IMR-90 (cell line): ENCODE measurements around the gene ZNF598. TPM values are rescaled to one million over a fixed set of nuclear protein-coding genes. Genes with fewer than 3 reads are reported as not detected.

Experiments
- ATAC-seq: fragments of 200-7000 bp; cut with Tn5 transposase; 2 replicates; pipeline ENCODE4 v1.9.1; 2020; ENCODE audit warnings: low read depth, mild to moderate bottlenecking, moderate library complexity
- BruUV-seq: library from RNA; stranded (reverse); fragments of 400-500 nt; replicated peaks from 2 replicates; lab custom pipeline; 2021; lab: Mats Ljungman, UMichigan
- CTCF ChIA-PET: fragments of 300-600 bp; formaldehyde crosslinking; extraction: SDS; loops from one replicate; lab custom pipeline; 2021; ENCODE audit warnings: antibody characterized with exemption; lab: Yijun Ruan, JAX
- POLR2A ChIA-PET: fragments of 300-600 bp; sonication (Branson Sonifier 250); formaldehyde crosslinking; loops from one replicate; lab custom pipeline; 2022; ENCODE audit warnings: antibody characterized with exemption; ENCODE audit not compliant: unreplicated experiment; lab: Charles Lee
- DNase-seq: peaks from one replicate; pipeline ENCODE4 v3.0.0; 2013
- H2AFZ ChIP-seq: replicated peaks from 2 replicates; pipeline ENCODE3; 2013; ENCODE audit warnings: low read length, mild to moderate bottlenecking; ENCODE audit not compliant: poor library complexity
- H2AK5ac ChIP-seq: 2 replicates; pipeline ENCODE4 v1.6.1; 2013; ENCODE audit warnings: low read depth, low read length, inconsistent platforms
- H2AK9ac ChIP-seq: replicated peaks from 2 replicates; pipeline ENCODE3; 2013; ENCODE audit warnings: mild to moderate bottlenecking, low read depth, low read length, moderate library complexity; ENCODE audit not compliant: poor library complexity
- H2BK120ac ChIP-seq: 2 replicates; pipeline ENCODE4 v1.6.1; 2013; ENCODE audit warnings: low read depth, low read length, inconsistent platforms
- H2BK15ac ChIP-seq: 3 replicates; pipeline ENCODE4 v1.6.1; 2013; ENCODE audit warnings: low read depth, low read length, inconsistent platforms
- H2BK20ac ChIP-seq: 2 replicates; pipeline ENCODE4 v1.6.1; 2013; ENCODE audit warnings: low read depth, mild to moderate bottlenecking, inconsistent platforms, low read length, moderate library complexity
- H2BK5ac ChIP-seq: 2 replicates; pipeline ENCODE4 v1.6.1; 2013; ENCODE audit warnings: mild to moderate bottlenecking, low read depth, low read length, inconsistent platforms; ENCODE audit not compliant: poor library complexity, severe bottlenecking
- H3K14ac ChIP-seq: replicated peaks from 2 replicates; pipeline ENCODE4 v1.6.1; 2013; ENCODE audit warnings: low read depth, low read length, inconsistent platforms
- H3K18ac ChIP-seq: 2 replicates; pipeline ENCODE4 v1.6.1; 2013; ENCODE audit warnings: low read depth, low read length, control low read depth
- H3K23ac ChIP-seq: 2 replicates; pipeline ENCODE4 v1.6.1; 2013; ENCODE audit warnings: low read depth, low read length, inconsistent platforms
- H3K27ac ChIP-seq: 2 replicates; pipeline ENCODE4 v1.5.1; 2013; ENCODE audit warnings: mild to moderate bottlenecking, control low read depth, low read length; ENCODE audit not compliant: insufficient read depth
- H3K27me3 ChIP-seq: 2 replicates; pipeline ENCODE4 v1.6.1; 2013; ENCODE audit warnings: low read length; ENCODE audit not compliant: control insufficient read depth, insufficient read depth
- H3K36me3 ChIP-seq: 2 replicates; pipeline ENCODE4 v1.6.1; 2013; ENCODE audit warnings: low read length, mixed read lengths; ENCODE audit not compliant: control insufficient read depth, insufficient read depth
- H3K4ac ChIP-seq: 2 replicates; pipeline ENCODE4 v1.6.1; 2013; ENCODE audit warnings: low read depth, low read length, inconsistent platforms
- H3K4me1 ChIP-seq: 2 replicates; pipeline ENCODE4 v1.6.1; 2013; ENCODE audit warnings: low read length, mixed read lengths; ENCODE audit not compliant: control insufficient read depth, insufficient read depth
- H3K4me2 ChIP-seq: 2 replicates; pipeline ENCODE4 v1.6.1; 2013; ENCODE audit warnings: low read depth, mild to moderate bottlenecking, control low read depth, low read length, moderate library complexity
- H3K4me3 ChIP-seq: 2 replicates; pipeline ENCODE4 v1.5.1; 2013; ENCODE audit warnings: low read depth, mild to moderate bottlenecking, control low read depth, low read length, moderate library complexity; ENCODE audit not compliant: insufficient read depth
- H3K56ac ChIP-seq: 2 replicates; pipeline ENCODE4 v1.6.1; 2013; ENCODE audit warnings: low read length, inconsistent platforms; ENCODE audit not compliant: insufficient read depth; ENCODE audit errors: extremely low read depth
- H3K79me1 ChIP-seq, 2 experiments: 2 replicates each; pipeline ENCODE4 v1.6.1; 2013; ENCODE audit warnings: low read length in 2 of 2, inconsistent platforms in 1 of 2, low read depth in 1 of 2
- H3K9ac ChIP-seq: 2 replicates; pipeline ENCODE4 v1.6.1; 2013; ENCODE audit warnings: low read depth, low read length, control low read depth
- H3K9me1 ChIP-seq: 2 replicates; pipeline ENCODE4 v1.6.1; 2013; ENCODE audit warnings: low read length, inconsistent platforms; ENCODE audit not compliant: insufficient read depth
- H3K9me3 ChIP-seq: 2 replicates; pipeline ENCODE4 v1.6.1; 2013; ENCODE audit warnings: low read length; ENCODE audit not compliant: control insufficient read depth, insufficient read depth
- H4K20me1 ChIP-seq: 2 replicates; pipeline ENCODE4 v1.6.1; 2013; ENCODE audit warnings: low read length, inconsistent platforms; ENCODE audit not compliant: insufficient read depth
- H4K5ac ChIP-seq: 2 replicates; pipeline ENCODE4 v1.6.1; 2013; ENCODE audit warnings: mild to moderate bottlenecking, low read depth, low read length, control low read depth
- H4K8ac ChIP-seq, 2 experiments: 2 replicates each; pipeline ENCODE4 v1.6.1; 2013; ENCODE audit warnings: low read depth in 2 of 2, low read length in 2 of 2, control low read depth in 1 of 2, inconsistent platforms in 1 of 2
- H4K91ac ChIP-seq: 2 replicates; pipeline ENCODE4 v1.6.1; 2013; ENCODE audit warnings: low read depth, low read length, inconsistent platforms; ENCODE audit not compliant: insufficient read depth
- BHLHE40 ChIP-seq: fragments of 150-350 bp; IDR thresholded peaks from 2 replicates; pipeline ENCODE4 v1.6.1; 2016; ENCODE audit warnings: mild to moderate bottlenecking, low read depth, low read length
- CEBPB ChIP-seq: IDR thresholded peaks from 2 replicates; pipeline ENCODE4 v1.6.1; 2012; ENCODE audit warnings: low read depth, low read length, improper control_type of control experiment
- CHD1 ChIP-seq: IDR thresholded peaks from 2 replicates; pipeline ENCODE4 v1.6.1; 2012; ENCODE audit warnings: low read depth, low read length, improper control_type of control experiment
- FOS ChIP-seq: fragments of 150-350 bp; IDR thresholded peaks from 2 replicates; pipeline ENCODE4 v1.6.1; 2016; ENCODE audit warnings: low read depth, low read length
- MAFK ChIP-seq: IDR thresholded peaks from 2 replicates; pipeline ENCODE4 v1.6.1; 2012; ENCODE audit warnings: low read depth, low read length, improper control_type of control experiment
- MAZ ChIP-seq: IDR thresholded peaks from 2 replicates; pipeline ENCODE4 v1.6.1; 2012; ENCODE audit warnings: low read depth, mild to moderate bottlenecking, low read length, improper control_type of control experiment, moderate library complexity, borderline replicate concordance
- MXI1 ChIP-seq: IDR thresholded peaks from 2 replicates; pipeline ENCODE4 v1.6.1; 2012; ENCODE audit warnings: low read depth, mild to moderate bottlenecking, low read length, moderate library complexity, borderline replicate concordance
- NFE2L2 ChIP-seq: fragments of 150-350 bp; IDR thresholded peaks from 2 replicates; pipeline ENCODE4 v1.6.1; 2016; ENCODE audit warnings: low read depth, mild to moderate bottlenecking, low read length
- POLR2A ChIP-seq: IDR thresholded peaks from 2 replicates; pipeline ENCODE4 v1.6.1; 2012; ENCODE audit warnings: mild to moderate bottlenecking, low read depth, low read length
- RAD21 ChIP-seq: IDR thresholded peaks from 2 replicates; pipeline ENCODE4 v1.6.1; 2012; ENCODE audit warnings: low read length, improper control_type of control experiment
- RCOR1 ChIP-seq: IDR thresholded peaks from 2 replicates; pipeline ENCODE4 v1.6.1; 2012; ENCODE audit warnings: mild to moderate bottlenecking, low read length, improper control_type of control experiment; ENCODE audit not compliant: insufficient replicate concordance
- RFX5 ChIP-seq: IDR thresholded peaks from 2 replicates; pipeline ENCODE4 v1.8.0; 2012; ENCODE audit warnings: low read depth, mild to moderate bottlenecking, low read length, moderate library complexity
- SMC3 ChIP-seq: fragments of 150-350 bp; IDR thresholded peaks from 2 replicates; pipeline ENCODE4 v1.6.1; 2016; ENCODE audit warnings: low read depth, mild to moderate bottlenecking, antibody characterized with exemption, low read length, moderate library complexity
- USF2 ChIP-seq: fragments of 150-350 bp; IDR thresholded peaks from 2 replicates; pipeline ENCODE4 v1.6.1; 2017; ENCODE audit warnings: mild to moderate bottlenecking, antibody characterized with exemption, low read length, low read depth
- WGBS, 2 experiments: methylation state at CpG; one replicate each; pipeline versions ENCODE4 v1.1.5 to v1.1.7; 2013; ENCODE audit warnings: missing lambda C conversion rate in 2 of 2; ENCODE audit not compliant: insufficient read length in 1 of 2; ENCODE audit errors: extremely low coverage in 2 of 2; 5-methylcytosine and 5-hydroxymethylcytosine counted together
- dilution Hi-C: fragments of 300-500 bp; cut with HindIII; formaldehyde crosslinking; loops from one replicate; pipeline ENCODE4 v1.14.3; 2018; ENCODE audit warnings: low sequenced_read_pairs; ENCODE audit not compliant: unreplicated experiment
- in situ Hi-C: fragments of 300-500 bp; cut with MboI; formaldehyde crosslinking; loops from 3 replicates; pipeline ENCODE4 v1.14.3; 2019; ENCODE audit warnings: low sequenced_read_pairs, inconsistent platforms, mixed read lengths
- intact Hi-C: fragments of 100-400 bp; cut with micrococcal nuclease; formaldehyde crosslinking; loops from 2 replicates; pipeline ENCODE4 v1.10.0; 2022
- polyA plus RNA-seq, 3 experiments: library from polyadenylated mRNA; depleted of rRNA; stranded (reverse); fragments of >200 nt; gene quantifications; 2 replicates each; pipeline ENCODE4 v1.2.3, GENCODE V29; 2012; ENCODE audit warnings: low replicate concordance in 1 of 3
- total RNA-seq: library from RNA; depleted of rRNA; stranded (reverse); fragments of >200 nt; gene quantifications from 2 replicates; pipeline ENCODE4 v1.2.3, GENCODE V29; 2012
- TF ChIP-seq, protein P1 (sequence below): fragments of 150-350 bp; IDR thresholded peaks from 2 replicates; pipeline ENCODE4 v1.6.1; 2016; ENCODE audit warnings: low read depth, mild to moderate bottlenecking, low read length, moderate library complexity, borderline replicate concordance
- TF ChIP-seq, protein P2 (sequence below): conservative IDR thresholded peaks from 2 replicates; pipeline ENCODE4 v1.5.1; 2012; ENCODE audit warnings: mild to moderate bottlenecking, low read depth, low read length, improper control_type of control experiment

ZNF598 gene
- total and polyA plus RNA-seq, 2 of the 4 experiments (the other 2 are of a cell fraction) = 3.4 to 36.4 TPM

- no peak overlapping the region for H2BK5ac ChIP-seq
- intact Hi-C loops = no loop called here
- no peak overlapping the region for H3K4ac ChIP-seq
- no peak overlapping the region for H2BK120ac ChIP-seq
- H3K4me2 ChIP-seq = no peak overlapping the region
- no peak overlapping the region for H3K14ac ChIP-seq
- H3K79me1 ChIP-seq = peaks cover 3 to 48% of the 10 kb centered on the region in 2 experiments
- CTCF ChIA-PET = no interaction called here
- no peak overlapping the region for H3K23ac ChIP-seq
- H2BK20ac ChIP-seq = no peak overlapping the region
- in situ Hi-C loops = no loop called here
- no peak overlapping the region for H4K8ac ChIP-seq
- H3K27ac ChIP-seq = no peak overlapping the region
- peaks cover 12% of the 10 kb centered on the region for H3K4me1 ChIP-seq
- POLR2A ChIA-PET = no interaction called here
- WGBS, 2 experiments = no CpG with 5 or more reads among the region's 6 CpGs
- dilution Hi-C loops = no loop called here
- no peak overlapping the region for H2AK9ac ChIP-seq
- H4K20me1 ChIP-seq = peaks cover 43% of the 10 kb centered on the region
- no peak overlapping the region for H2AFZ ChIP-seq
- peaks cover 27% of the 10 kb centered on the region for H3K36me3 ChIP-seq
- no peak overlapping the region for H3K4me3 ChIP-seq
- no peak overlapping the region for H4K5ac ChIP-seq
- H3K9ac ChIP-seq = no peak overlapping the region
- DNase-seq (no peak), ATAC-seq (no peak)
- no peak overlapping the region for H2BK15ac ChIP-seq
- no peak overlapping the region for H3K18ac ChIP-seq
- TF ChIP-seq RCOR1 = no peak
- TF ChIP-seq BHLHE40 = no peak
- no peak for TF ChIP-seq POLR2A
- TF ChIP-seq, protein P1, sequence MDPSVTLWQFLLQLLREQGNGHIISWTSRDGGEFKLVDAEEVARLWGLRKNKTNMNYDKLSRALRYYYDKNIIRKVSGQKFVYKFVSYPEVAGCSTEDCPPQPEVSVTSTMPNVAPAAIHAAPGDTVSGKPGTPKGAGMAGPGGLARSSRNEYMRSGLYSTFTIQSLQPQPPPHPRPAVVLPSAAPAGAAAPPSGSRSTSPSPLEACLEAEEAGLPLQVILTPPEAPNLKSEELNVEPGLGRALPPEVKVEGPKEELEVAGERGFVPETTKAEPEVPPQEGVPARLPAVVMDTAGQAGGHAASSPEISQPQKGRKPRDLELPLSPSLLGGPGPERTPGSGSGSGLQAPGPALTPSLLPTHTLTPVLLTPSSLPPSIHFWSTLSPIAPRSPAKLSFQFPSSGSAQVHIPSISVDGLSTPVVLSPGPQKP = no peak
- no peak for TF ChIP-seq RFX5
- TF ChIP-seq MXI1 = no peak
- TF ChIP-seq CHD1 = no peak
- no peak for TF ChIP-seq MAZ
- TF ChIP-seq SMC3 = no peak
- TF ChIP-seq USF2 = no peak
- TF ChIP-seq FOS = no peak
- no peak for TF ChIP-seq CEBPB
- no peak for TF ChIP-seq RAD21
- TF ChIP-seq NFE2L2 = no peak
- no peak for TF ChIP-seq MAFK
- TF ChIP-seq, protein P2, sequence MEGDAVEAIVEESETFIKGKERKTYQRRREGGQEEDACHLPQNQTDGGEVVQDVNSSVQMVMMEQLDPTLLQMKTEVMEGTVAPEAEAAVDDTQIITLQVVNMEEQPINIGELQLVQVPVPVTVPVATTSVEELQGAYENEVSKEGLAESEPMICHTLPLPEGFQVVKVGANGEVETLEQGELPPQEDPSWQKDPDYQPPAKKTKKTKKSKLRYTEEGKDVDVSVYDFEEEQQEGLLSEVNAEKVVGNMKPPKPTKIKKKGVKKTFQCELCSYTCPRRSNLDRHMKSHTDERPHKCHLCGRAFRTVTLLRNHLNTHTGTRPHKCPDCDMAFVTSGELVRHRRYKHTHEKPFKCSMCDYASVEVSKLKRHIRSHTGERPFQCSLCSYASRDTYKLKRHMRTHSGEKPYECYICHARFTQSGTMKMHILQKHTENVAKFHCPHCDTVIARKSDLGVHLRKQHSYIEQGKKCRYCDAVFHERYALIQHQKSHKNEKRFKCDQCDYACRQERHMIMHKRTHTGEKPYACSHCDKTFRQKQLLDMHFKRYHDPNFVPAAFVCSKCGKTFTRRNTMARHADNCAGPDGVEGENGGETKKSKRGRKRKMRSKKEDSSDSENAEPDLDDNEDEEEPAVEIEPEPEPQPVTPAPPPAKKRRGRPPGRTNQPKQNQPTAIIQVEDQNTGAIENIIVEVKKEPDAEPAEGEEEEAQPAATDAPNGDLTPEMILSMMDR = no peak
- H3K9me3 ChIP-seq = no peaks in the 10 kb centered on the region
- no peak overlapping the region for H2AK5ac ChIP-seq
- H4K91ac ChIP-seq = no peak overlapping the region
- no TSS peak for BruUV-seq
- 0 out of 2 replicates have a peak, but pooled peaks cover 8% of the 10 kb centered on the region for H3K9me1 ChIP-seq
- no peaks in the 10 kb centered on the region for H3K27me3 ChIP-seq
- no peak overlapping the region for H3K56ac ChIP-seq
Measured at GRCh38 chr16:1961651-1962067, 48.0 kb downstream of the ZNF598 start.
